Choroid plexus epithelial cell (primary cell): ENCODE measurements around the gene ABAT.

Experiments used
- DNase-seq: peaks from one replicate; pipeline ENCODE4 v3.0.0-alpha.2; 2010; ENCODE audit warnings: low read depth
- H3K4me3 ChIP-seq: 2 replicates; pipeline ENCODE4 v1.5.1; 2011; ENCODE audit warnings: low read depth, mild to moderate bottlenecking, control low read depth, low read length, moderate library complexity
- CTCF ChIP-seq: conservative IDR thresholded peaks from 2 replicates; pipeline ENCODE4 v1.5.1; 2011; ENCODE audit warnings: low read depth, mild to moderate bottlenecking, control low read depth, inconsistent platforms, low read length, moderate library complexity

The ABAT gene

DNA sequence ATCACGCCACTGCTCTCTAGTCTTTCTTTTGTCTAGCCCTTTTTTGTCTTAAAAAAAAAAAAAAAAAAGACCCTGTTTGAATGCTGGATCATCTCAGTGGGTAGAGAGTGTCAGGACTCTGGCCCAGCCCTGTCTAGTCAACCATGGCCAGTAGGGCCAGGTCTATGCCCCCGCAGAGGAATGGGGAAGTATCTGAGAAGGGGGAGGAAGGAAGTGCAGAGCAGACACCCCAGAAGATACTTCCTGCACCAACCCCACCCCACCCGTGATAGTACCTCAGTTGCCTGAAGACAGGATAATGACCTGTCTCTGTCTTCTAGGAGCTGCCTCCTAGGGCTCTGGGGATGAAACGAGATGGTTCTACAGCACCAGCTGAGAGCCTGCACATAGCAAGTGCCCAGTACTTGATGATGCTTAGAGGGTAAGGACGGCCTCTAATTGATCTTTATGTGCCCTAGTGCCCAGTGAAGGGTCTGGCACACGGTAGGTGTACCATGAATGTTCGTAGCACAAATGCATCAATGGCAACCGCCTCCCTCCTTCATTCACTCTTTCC is 55.4 kb downstream of the ABAT start:
- H3K4me3 ChIP-seq, result no peak overlapping the region
- no peak for TF ChIP-seq CTCF
- no peak for DNase-seq

DNA sequence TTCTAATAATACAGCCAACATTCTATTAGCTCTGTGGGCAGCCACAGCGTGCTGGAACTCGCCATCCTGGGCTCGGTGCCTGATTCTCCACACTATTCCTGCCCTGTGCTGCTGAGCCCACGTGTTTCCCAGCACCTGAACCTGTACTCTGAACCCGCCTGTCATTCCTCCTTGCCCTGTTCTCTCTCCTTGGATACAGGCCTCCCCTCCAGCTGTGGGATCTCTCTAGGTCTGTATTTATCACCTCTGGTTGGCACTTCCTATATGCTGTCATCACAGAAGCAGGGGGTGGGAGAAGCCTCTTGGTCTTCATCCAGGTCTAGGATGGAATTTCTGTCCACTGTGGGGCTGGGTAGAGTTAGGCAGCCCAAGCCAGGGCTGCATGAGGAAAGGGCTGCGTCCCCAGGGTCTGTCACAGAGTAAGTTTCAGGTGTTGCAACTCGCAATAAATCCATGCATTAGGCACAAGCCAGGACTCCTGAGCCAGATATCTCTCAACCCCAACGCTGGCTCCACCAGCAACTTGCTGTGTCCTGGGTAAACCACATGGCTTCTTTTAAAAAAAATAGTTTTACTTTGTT is 56.0 kb downstream of the ABAT start:
- no peak overlapping the region for H3K4me3 ChIP-seq
- DNase-seq, result no peak
- TF ChIP-seq CTCF, result no peak

DNA sequence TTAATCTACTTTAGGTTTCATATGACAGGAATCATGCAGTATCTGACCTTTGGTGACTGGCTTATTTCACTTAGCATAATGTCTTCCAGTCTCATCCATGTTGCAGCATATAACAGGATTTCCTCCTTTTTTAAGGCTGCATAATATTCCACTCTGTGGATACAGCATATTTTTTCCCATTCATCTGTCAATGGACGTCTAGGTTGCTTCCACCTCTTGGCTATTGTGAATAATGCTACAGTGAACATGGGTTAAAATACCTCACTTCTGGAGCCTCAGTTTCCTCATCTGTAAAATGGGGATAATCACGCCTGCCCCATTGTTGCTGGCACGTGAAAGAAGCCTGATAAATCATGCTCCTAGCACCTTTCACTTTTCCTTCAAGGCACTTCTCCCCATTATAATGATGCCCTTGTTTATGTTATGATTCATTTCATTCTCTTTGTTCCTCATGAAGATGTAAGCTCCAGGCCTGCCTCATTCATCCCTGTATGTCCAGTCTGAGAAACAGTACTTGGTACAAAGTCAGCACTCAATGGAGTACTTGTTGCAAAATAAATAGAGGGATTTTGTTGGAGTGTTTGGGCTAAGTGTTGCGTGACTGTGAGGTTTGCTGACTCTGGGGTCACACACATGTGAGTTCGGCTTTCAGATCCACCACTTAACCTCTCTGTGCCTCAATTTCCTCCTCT is 59.6 kb downstream of the ABAT start:
- H3K4me3 ChIP-seq, result no peak overlapping the region
- TF ChIP-seq CTCF, result no peak
- DNase-seq, result no peak

DNA sequence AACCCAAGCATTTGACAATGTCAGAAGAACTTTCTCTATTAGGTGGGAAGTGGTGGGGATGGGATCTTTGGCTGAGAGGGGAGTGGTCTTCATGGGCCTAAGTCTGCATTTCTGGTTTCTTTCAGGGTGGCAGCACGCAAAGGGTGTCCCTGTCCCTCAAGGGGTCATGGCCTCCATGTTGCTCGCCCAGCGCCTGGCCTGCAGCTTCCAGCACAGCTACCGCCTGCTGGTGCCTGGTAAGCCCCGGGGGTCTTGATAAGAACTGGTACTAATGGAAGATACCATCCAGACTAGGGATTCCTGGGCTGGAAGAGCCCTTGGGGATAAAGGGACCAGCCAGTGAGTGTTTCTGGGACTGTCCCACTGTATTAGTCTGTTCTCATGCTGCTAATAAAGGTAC is 61.2 kb downstream of the ABAT start:
- no peak overlapping the region for H3K4me3 ChIP-seq
- no peak for TF ChIP-seq CTCF
- DNase-seq, result no peak

DNA sequence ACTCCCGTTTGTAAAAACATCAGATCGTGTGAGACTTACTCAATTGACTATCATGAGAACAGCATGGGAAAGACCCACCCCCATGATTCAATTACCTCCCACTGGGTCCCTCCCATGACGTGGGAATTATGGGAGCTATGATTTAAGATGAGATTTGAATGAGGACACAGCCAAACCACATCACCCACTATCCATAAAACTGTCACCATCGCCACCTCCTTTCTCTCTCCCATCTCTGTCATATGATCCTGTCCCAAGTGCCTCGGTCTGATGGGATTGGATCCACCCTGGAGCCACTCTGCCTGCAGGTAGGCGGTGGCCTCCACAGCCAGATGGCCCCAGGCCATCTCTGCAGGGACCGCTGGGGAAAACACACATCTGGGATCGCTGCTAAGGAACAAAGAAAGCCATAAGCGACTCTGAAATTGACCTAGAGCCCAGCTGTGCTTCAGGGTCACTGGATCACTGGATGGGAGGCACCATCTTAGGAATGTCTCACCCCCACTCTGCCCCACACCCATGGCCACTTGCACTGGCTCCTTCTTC is 61.8 kb downstream of the ABAT start:
- no peak for DNase-seq
- no peak for TF ChIP-seq CTCF
- H3K4me3 ChIP-seq, result no peak overlapping the region

DNA sequence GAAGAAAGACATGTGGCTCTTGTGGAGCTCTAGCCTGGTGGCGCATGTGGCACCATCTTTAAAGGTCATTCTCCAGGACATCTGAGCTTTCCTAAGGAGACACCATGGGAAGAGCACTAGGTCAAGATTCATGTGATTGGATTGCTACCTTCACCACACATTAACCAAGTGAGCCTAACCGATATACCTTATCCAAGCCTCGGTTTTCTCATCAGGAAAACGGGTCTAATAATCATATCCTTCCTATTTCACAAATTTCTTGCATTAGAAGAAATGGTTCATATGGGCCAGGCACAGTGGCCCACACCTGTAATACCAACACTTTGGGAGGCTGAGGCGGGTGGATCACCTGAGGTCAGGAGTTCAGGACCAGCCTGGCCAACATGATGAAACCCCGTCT is 64.7 kb downstream of the ABAT start:
- no peak for DNase-seq
- no peak for TF ChIP-seq CTCF
- no peak overlapping the region for H3K4me3 ChIP-seq
